Liver (tissue), 9 donors: ENCODE data around the gene WWP2. TPM values are rescaled to one million over a fixed set of nuclear protein-coding genes. Genes with fewer than 3 reads are reported as not detected.
A peak's percentile ranks its signal among the peaks of the same experiment; 100 is the strongest.

Experiments used
- DNase-seq: peaks from one replicate; pipeline ENCODE4 v3.0.0-alpha.2; 2017; ENCODE audit warnings: low spot score
- H3K27ac ChIP-seq, 2 donors: one replicate each; pipeline ENCODE4 v1.7.0; 2013; ENCODE audit warnings: inconsistent platforms in 2 of 2, low read length in 2 of 2, control low read depth in 1 of 2, low read depth in 1 of 2, mild to moderate bottlenecking in 1 of 2
- H3K27me3 ChIP-seq, 4 donors: one replicate each; pipeline versions ENCODE4 v1.6.1 to v1.7.0; 2013; ENCODE audit warnings: low read length in 3 of 4, inconsistent platforms in 1 of 4, mild to moderate bottlenecking in 1 of 4, moderate library complexity in 1 of 4; ENCODE audit not compliant: control insufficient read depth in 4 of 4, insufficient read depth in 4 of 4
- H3K36me3 ChIP-seq, 4 donors: one replicate each; pipeline versions ENCODE4 v1.6.1 to v1.7.0; 2013; ENCODE audit warnings: low read length in 3 of 4, mild to moderate bottlenecking in 3 of 4, low read depth in 1 of 4, moderate library complexity in 1 of 4; ENCODE audit not compliant: control insufficient read depth in 4 of 4, insufficient read depth in 3 of 4
- H3K4me1 ChIP-seq, 4 donors: one replicate each; pipeline versions ENCODE4 v1.6.1 to v1.7.0; 2013; ENCODE audit warnings: low read length in 3 of 4, mild to moderate bottlenecking in 3 of 4, moderate library complexity in 1 of 4; ENCODE audit not compliant: control insufficient read depth in 4 of 4, insufficient read depth in 4 of 4
- H3K4me3 ChIP-seq, 3 donors: one replicate each; pipeline versions ENCODE4 v1.6.1 to v1.7.0; 2013; ENCODE audit warnings: low read length in 3 of 3, control low read depth in 1 of 3, low read depth in 1 of 3, mild to moderate bottlenecking in 1 of 3
- H3K9ac ChIP-seq, 2 donors: one replicate each; pipeline ENCODE4 v1.7.0; 2013; ENCODE audit warnings: low read length in 2 of 2, mild to moderate bottlenecking in 2 of 2, moderate library complexity in 2 of 2, control low read depth in 1 of 2, low read depth in 1 of 2
- H3K9me3 ChIP-seq, 4 donors: one replicate each; pipeline versions ENCODE4 v1.6.1 to v1.7.0; 2013; ENCODE audit warnings: low read length in 3 of 4; ENCODE audit not compliant: control insufficient read depth in 4 of 4
- ATF3 ChIP-seq: IDR thresholded peaks from 2 replicates; pipeline ENCODE4 v1.6.1; 2016; ENCODE audit warnings: antibody characterized with exemption
- CTCF ChIP-seq: fragments of 150-350 bp; IDR thresholded peaks from 2 replicates; pipeline ENCODE4 v1.5.1; 2017; ENCODE audit warnings: improper control_type of control experiment, low read depth, low read length; ENCODE audit not compliant: missing input control
- GABPA ChIP-seq, 2 donors: IDR thresholded peaks in 1 of 2; conservative IDR thresholded peaks in 1 of 2; 2 replicates each; pipeline ENCODE4 v1.6.1; 2016; ENCODE audit warnings: antibody characterized with exemption in 2 of 2, mild to moderate bottlenecking in 1 of 2, moderate library complexity in 1 of 2
- HNF4A ChIP-seq, 2 donors: conservative IDR thresholded peaks; 2 replicates each; pipeline ENCODE4 v1.6.1; 2016; ENCODE audit warnings: antibody characterized with exemption in 2 of 2, mild to moderate bottlenecking in 2 of 2
- JUND ChIP-seq, 2 donors: IDR thresholded peaks; 2 replicates each; pipeline ENCODE4 v1.6.1; 2016; ENCODE audit warnings: antibody characterized with exemption in 2 of 2
- MAX ChIP-seq: IDR thresholded peaks from 2 replicates; pipeline ENCODE4 v1.6.1; 2016; ENCODE audit warnings: antibody characterized with exemption
- NR2F2 ChIP-seq: IDR thresholded peaks from 2 replicates; pipeline ENCODE4 v1.6.1; 2016; ENCODE audit warnings: antibody characterized with exemption
- RAD21 ChIP-seq, 2 donors: IDR thresholded peaks; 2 replicates each; pipeline ENCODE4 v1.6.1; 2016; ENCODE audit warnings: antibody characterized with exemption in 2 of 2, mild to moderate bottlenecking in 2 of 2
- REST ChIP-seq: IDR thresholded peaks from 2 replicates; pipeline ENCODE4 v1.6.1; 2016; ENCODE audit warnings: antibody characterized with exemption, mild to moderate bottlenecking
- RXRA ChIP-seq, 2 donors: IDR thresholded peaks; 2 replicates each; pipeline ENCODE4 v1.6.1; 2017 to 2018; ENCODE audit warnings: antibody characterized with exemption in 2 of 2, mild to moderate bottlenecking in 1 of 2
- SP1 ChIP-seq: IDR thresholded peaks from 2 replicates; pipeline ENCODE4 v1.6.1; 2018; ENCODE audit warnings: antibody characterized with exemption, mild to moderate bottlenecking
- YY1 ChIP-seq: IDR thresholded peaks from 2 replicates; pipeline ENCODE4 v1.6.1; 2016; ENCODE audit warnings: antibody characterized with exemption, mild to moderate bottlenecking
- ZBTB33 ChIP-seq: IDR thresholded peaks from 2 replicates; pipeline ENCODE4 v1.6.1; 2016; ENCODE audit warnings: antibody characterized with exemption
- WGBS: extraction: QIAGEN DNeasy Blood & Tissue Kit; methylation state at CpG from one replicate; pipeline ENCODE4 v1.1.7; 2013; 5-methylcytosine and 5-hydroxymethylcytosine counted together
- polyA plus RNA-seq, 2 donors: library from polyadenylated mRNA; stranded (reverse) in 1 of 2; unstranded in 1 of 2; fragments of 200-250 nt in 1 of 2; fragments of >200 nt in 1 of 2; fragmentation: Nextera tagmentation in 1 of 2; extraction: Ambion mirVana in 1 of 2; gene quantifications; one replicate each; pipeline versions ENCODE4 v1.2.1 to v1.2.3, GENCODE V29; 2013 to 2015
- total RNA-seq, 2 donors: library from RNA; depleted of rRNA; stranded (reverse); fragments of >200 nt; gene quantifications; one replicate each; pipeline ENCODE4 v1.2.3, GENCODE V29; 2014
- donor health status: healthy.
- donor health status: healthy.
- donor health status: healthy.
- donor health status: healthy.
- donor health status: healthy.

The WWP2 gene
- total and polyA plus RNA-seq, 4 donors, result 8.6 to 22.7 (median 13.6) TPM

GRCh38 chr16:69861292-69862030 lies 99.3 kb downstream of the WWP2 start:
- no peaks in the 10 kb centered on the region for H3K9me3 ChIP-seq
- H3K27ac ChIP-seq, result peak overlapping the region; percentile 13 to 31
- no peaks in the 10 kb centered on the region for H3K36me3 ChIP-seq
- WGBS, result 49% methylated on average over 12 of the region's 12 CpGs
- DNase-seq, result no peak
- no peak for TF ChIP-seq MAX
- peak; percentile 7 for TF ChIP-seq SP1
- no peak for TF ChIP-seq YY1
- no peak for TF ChIP-seq JUND (IDR thresholded peaks at IDR 0.05)
- peak in 1 of 2 donors; percentile 6 for TF ChIP-seq RAD21 (IDR thresholded peaks at IDR 0.05)
- TF ChIP-seq RXRA (IDR thresholded peaks at IDR 0.05), result peak in 1 of 2 donors; percentile 3
- peaks cover 8 to 29% (median 22%) of the 10 kb centered on the region in 4 donors for H3K4me1 ChIP-seq
- H3K4me3 ChIP-seq, result no peak overlapping the region
- no peak overlapping the region for H3K9ac ChIP-seq
- no peaks in the 10 kb centered on the region for H3K27me3 ChIP-seq

- H3K4me3 ChIP-seq, result no peak overlapping the region
- no peak overlapping the region for H3K9ac ChIP-seq
- H3K9me3 ChIP-seq, result no peaks in the 10 kb centered on the region
- DNase-seq, result no peak
- peaks cover 5 to 23% (median 16%) of the 10 kb centered on the region in 4 donors for H3K4me1 ChIP-seq
- 77% methylated on average over 16 of the region's 16 CpGs for WGBS
- TF ChIP-seq HNF4A (conservative IDR thresholded peaks at IDR 0.05), result peak in 1 of 2 donors; percentile 6
- TF ChIP-seq JUND (IDR thresholded peaks at IDR 0.05), result no peak
- TF ChIP-seq ATF3, result no peak
- H3K27ac ChIP-seq, result no peak overlapping the region
- no peaks in the 10 kb centered on the region for H3K27me3 ChIP-seq
- H3K36me3 ChIP-seq, result no peaks in the 10 kb centered on the region
Measured at GRCh38 chr16:69863401-69864281, 101.5 kb downstream of the WWP2 start.

GRCh38 chr16:69865701-69866100 lies 103.6 kb downstream of the WWP2 start:
- Histone ChIP-seq H3K27ac (no peak overlapping the region), H3K36me3 (peaks cover 0 to 3% (median 0%) of the 10 kb centered on the region in 4 donors), H3K9ac (no peak overlapping the region), H3K9me3 (no peaks in the 10 kb centered on the region), H3K4me1 (peaks cover 1 to 15% (median 8%) of the 10 kb centered on the region in 4 donors), H3K4me3 (no peak overlapping the region), H3K27me3 (no peaks in the 10 kb centered on the region)
- DNase-seq, result no peak
- TF ChIP-seq CTCF, result no peak
- no peak for TF ChIP-seq ZBTB33
- TF ChIP-seq SP1, result no peak
- peak in 1 of 2 donors; percentile 33 for TF ChIP-seq RXRA (IDR thresholded peaks at IDR 0.05)
- peak; percentile 33 for TF ChIP-seq NR2F2
- TF ChIP-seq REST, result no peak
- no peak for TF ChIP-seq MAX
- TF ChIP-seq RAD21 (IDR thresholded peaks at IDR 0.05), result no peak
- TF ChIP-seq YY1, result no peak
- no peak for TF ChIP-seq GABPA (IDR thresholded peaks at IDR 0.05 in 1 of 2, conservative IDR thresholded peaks at IDR 0.05 in 1 of 2)
- 81% methylated on average over 8 of the region's 8 CpGs for whole genome bisulfite sequencing
